HG02840 (cell line): ENCODE data around the gene MGLL.
"Not testable (repeated sequence)": the region's sequence is repeated elsewhere in the genome, so short reads cannot be mapped to it uniquely, and the experiment has no call there.

Source experiments
- ATAC-seq: cut with Tn5 transposase; IDR thresholded peaks from one replicate; pipeline ENCODE4 v1.9.1; 2021; ENCODE audit warnings: mild to moderate bottlenecking, moderate library complexity, moderate number of reproducible peaks; ENCODE audit not compliant: unreplicated experiment, low FRiP score

The MGLL gene

DNA sequence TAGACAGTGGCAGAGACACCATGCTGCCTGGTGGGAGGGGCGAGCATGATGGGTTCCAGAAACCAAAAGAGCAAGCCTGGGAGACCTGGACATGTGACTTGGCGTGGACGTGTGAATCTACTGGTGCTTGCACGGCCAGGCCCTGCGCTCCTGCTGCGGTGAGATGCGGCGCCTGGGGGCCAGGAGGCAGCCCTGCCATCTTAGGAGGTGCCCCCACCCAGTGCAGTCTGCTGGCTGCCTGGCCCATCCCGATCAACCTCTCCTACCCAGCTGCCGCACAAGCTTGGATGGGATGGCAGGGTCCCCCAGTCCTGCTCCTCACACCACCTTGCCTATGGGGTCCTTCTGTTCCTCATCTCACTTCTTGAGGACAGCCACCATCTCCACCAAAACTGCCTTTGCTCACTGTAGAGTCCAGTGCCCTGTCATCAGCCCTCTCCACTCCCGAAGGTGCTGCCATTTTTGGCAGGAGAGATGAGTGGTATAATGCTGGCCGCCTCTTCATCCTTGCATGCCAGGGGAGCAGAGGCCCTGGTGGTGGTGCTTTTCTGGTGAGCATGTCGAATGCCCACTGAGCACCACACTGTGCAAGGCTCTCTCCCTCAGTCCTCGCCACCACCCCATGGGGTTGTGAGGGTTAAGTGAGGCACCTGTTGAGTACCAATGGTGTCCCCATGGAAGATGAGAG is 152.6 kb downstream of the MGLL start:
- ATAC-seq: no peak

DNA sequence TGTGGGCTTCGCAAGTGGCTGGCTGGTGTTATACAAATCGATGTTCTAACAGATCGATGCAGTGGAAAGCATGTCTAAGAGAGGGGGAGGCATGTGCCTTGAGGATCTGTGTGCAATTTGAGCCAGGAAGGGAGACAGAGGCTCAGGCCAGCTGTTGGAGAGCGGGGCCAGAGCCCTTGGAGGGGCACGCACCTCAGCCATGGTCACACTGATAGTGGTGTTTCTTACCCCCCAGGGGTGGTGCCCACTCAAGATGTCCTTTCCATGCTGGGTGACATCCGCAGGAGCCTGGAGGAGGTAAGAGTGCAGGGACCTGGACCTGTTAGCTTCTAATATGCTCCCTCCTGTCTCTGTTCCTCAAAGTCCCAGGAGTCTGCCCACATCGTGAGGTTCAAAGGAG is 153.4 kb downstream of the MGLL start:
- no peak for ATAC-seq

DNA sequence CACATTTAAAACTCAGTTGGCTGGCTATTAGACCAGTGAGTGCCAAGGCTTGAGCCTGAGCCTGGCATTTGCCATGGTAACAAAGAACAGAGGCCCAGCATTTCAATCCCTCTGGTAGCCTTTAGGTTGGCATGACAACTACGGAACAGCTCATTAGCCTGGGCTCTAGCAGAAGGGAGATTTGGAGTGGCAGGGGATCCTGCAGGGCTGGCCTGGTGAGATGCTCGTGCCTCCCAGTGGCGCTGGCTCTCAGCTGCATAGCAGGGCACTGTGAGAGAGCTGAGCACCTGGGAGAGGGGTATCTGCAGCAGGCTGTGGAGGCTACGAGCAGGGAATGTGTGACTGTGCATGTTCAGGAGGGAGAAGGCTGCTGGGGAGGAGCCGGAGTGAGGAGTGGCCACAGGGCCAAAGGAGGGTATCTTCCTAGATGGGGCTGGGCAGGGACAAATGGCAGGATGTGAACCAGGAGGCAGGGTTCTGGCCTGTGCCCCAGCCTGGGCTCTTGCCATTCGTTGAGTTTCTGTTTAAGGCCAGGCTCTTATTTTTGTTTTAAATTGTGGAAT is 155.1 kb downstream of the MGLL start:
- ATAC-seq: no peak

DNA sequence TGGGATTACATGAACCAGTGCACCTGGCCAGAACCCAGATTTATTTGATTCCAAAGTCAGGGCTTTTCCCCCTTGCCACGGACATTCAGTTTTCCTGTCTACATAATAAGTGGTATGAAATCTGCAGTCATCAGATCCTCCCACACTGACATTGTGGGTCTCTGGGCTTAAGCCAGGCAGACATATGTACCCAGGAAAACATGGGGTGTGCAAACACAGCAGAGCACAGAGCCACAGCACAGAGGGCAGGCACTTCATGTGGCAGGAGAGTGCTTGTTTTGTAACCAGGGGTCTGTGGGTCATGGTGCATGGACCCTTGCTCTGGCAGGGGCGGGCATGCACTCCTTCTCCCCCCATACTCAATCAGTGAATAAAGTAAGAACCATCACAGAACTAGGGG is 155.6 kb downstream of the MGLL start:
- ATAC-seq: no peak

DNA sequence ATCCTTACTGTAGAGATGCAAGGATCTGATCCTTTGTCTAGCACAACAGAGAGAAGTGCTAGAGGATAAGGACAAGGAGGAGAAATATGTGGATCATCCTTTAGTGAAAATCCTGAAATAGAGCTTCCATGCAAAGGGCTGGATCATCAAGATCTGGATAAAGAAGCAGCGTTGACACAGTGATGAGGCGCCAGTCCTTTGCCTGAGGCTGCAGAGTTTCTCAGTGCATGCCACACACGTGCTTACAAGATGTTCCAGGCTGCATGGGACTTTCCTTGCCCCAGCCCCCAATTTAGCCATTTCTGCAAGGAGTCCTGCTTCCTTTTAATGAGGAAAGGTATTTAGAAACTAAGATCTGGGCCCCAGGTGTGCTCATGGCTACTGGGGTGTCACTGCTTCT is 156.7 kb downstream of the MGLL start:
- no peak for ATAC-seq

DNA sequence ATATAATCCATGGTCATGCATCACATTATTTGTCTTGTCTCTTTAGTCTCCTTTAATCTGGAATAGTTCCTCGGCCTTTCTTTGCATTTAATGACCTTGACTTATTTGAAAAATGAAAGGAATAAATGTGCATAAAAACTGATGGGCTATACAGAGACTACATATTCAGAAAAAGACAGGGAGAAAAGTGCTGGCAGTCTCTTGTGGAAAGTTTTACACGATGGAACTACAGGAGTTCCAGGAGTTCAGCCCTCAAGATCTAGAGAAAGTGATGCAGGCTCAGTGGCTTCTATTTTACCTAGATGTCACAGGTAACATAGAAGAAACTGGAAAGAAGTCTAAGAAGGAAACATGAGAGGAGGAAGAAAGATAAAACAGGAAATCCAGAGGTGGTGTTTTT is 157.2 kb downstream of the MGLL start:
- ATAC-seq: no peak

DNA sequence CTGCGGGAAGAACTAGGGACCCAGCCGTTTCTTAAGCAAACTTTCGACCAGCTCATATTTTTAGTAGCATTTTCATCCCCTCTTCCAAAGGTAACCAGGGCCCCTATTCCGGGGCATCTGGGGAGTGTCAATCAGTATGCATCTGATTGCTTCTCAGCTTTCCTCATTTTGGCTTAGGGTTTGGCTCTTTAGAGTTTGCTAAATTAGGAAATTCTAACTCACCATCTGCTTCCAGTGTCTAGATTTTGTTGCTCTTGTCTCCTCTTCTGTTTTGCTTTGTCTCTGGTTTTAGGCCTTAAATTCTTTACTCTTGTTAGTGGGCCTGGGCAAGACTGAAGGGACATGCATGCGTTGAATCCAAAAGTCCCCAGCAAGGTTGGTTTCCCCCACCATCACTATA is 159.2 kb downstream of the MGLL start:
- ATAC-seq: no peak

DNA sequence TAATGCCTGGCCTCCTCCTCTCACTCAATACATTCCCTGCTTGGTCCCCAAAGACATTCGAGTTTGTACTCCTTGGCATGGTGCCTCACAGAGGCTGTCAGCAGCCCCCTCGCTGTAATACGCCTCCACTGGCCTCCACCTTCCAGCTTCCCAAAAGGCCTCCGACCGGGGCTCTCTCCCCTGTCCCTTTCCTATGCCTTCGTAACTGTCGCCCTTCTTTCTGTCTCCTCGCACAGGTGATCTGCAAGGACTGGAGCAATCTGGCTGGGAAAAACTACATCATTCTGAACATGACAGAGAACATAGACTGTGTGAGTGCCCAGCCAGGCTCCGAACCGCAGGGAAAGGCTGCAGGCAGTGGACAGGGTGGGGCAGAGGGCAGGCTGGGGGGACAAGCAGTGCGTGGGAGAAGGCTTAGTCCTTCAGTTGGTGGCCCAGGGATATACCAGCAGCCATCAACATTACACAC is 160.3 kb downstream of the MGLL start:
- ATAC-seq: no peak

DNA sequence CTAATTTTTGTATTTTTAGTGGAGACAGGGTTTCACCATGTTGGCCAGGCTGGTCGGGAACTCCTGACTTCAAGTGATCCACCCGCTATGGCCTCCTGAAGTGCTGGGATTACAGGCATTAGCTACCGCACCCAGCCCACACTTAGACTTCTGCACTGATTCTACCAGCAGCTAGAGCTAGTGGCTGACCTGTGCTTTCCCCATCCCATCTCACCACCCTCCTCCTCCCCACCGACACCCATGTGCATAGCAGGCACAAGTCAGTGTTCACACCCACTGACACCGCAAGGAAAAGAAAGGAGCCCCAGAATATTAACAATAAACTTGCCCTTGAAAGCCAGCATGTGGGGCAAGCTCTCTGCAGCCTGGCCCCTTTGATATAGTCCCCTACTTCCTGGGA is 160.7 kb downstream of the MGLL start:
- ATAC-seq: no peak

DNA sequence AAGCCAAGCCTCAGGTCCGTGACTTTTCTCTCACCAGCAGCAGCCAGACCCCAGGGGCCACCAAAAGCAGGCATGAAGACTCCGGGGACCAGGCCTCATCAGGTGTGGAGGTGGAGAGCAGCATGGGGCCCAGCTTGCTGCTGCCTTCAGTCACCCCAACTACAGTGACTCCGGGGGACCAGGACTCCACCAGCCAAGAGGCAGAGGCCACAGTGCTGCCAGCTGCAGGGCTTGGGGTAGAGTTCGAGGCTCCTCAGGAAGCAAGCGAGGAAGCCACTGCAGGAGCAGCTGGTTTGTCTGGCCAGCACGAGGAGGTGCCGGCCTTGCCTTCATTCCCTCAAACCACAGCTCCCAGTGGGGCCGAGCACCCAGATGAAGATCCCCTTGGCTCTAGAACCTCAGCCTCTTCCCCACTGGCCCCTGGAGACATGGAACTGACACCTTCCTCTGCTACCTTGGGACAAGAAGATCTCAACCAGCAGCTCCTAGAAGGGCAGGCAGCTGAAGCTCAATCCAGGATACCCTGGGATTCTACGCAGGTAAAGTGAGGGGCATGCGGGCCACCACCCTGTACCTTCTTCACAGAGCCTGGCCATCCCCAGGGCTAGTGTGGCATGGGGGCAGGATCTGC is 161.6 kb downstream of the MGLL start:
- ATAC-seq: no peak

DNA sequence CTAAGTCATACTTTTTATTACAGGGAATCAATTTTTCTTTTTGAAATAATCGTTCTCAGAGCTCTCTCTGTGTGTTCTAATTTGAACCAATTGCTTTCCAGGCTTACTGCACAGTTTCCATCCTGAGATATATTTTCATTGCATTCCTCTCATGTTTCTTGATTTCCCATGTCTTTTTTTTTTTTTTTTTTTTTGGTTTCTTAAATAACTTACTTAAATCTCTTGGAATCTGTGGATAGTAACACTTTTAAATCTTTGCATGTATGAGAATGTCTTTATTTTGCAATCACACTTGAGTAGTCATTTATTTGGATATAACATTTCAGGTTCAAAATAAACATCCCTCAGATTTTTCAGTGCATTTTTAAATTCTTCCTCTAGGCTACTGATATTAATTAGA is 164.1 kb downstream of the MGLL start:
- ATAC-seq: no peak

DNA sequence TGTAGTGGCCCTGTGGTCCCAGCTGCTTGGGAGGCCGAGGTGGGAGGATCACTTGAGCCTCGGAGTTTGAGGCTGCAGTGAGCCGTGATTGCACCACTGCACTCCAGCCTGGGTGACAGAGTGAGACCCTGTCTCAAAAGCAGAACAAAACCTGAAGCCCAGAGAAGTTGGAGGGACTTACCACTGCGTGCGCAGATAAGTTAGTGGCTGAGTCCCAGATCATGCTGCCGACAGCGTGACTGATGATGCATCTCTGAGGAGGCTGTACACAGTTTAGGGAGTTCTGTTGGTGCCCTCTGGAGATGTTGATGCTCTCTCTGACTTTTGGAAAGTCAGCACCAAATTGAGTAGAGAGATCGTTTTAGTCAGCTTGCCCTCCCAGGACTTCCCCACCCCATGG is 165.4 kb downstream of the MGLL start:
- ATAC-seq: no peak

DNA sequence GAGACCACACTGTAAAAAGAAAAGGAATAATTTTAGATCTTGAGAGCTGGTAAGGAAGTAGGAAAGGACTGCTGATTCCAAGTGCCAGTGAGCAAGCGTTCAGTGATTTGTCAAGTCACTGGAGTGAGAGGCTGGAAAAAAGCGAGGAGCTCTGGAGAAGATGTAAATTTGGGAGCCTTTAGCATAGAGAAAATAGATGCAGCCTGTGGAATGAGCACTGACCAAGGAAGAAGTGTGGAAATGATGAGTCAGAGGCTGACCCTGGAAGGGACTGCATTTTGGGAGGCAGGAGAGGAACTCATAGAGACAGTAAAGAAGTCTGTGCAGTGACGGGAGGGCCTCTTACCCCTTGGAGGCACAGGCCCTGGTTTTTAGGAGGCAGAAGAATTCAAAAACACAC is 166.7 kb downstream of the MGLL start:
- ATAC-seq: no peak

DNA sequence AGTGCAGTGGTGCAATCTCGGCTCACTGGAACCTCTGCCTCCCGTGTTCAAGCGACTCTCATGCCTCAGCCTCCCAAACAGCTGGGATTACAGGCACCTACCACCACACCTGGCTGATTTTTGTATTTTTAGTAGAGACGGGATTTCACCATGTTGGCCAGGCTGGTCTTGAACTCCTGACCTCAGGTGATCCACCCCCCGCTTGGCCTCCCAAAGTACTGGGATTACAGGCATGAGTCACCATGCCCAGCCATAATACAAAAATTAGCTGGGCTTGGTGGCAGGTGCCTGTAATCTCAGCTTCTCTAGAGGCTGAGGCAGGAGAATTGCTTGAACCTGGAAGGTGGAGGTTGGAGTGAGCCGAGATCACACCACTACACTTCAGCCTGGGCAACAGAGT is 167.3 kb downstream of the MGLL start:
- not testable (repeated sequence) for ATAC-seq

DNA sequence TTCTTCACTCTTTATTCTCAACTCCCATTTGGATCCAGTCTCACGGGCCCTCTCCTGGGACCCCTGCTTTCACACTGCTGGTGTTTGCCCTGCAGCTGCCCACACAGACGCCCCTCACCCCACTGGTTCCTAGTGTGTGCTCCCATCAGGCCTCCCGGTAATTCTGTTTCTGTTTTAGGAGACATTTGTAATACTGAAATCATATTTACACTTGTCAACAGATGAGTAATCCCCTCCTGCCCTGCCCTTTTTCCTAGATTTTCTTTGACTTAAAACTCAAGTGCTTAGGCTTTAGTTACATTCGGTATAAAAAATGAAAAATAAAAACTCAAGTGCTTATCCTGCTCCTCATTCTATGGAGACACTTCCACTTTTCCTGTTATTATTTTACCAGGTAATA is 167.9 kb downstream of the MGLL start:
- ATAC-seq: no peak

DNA sequence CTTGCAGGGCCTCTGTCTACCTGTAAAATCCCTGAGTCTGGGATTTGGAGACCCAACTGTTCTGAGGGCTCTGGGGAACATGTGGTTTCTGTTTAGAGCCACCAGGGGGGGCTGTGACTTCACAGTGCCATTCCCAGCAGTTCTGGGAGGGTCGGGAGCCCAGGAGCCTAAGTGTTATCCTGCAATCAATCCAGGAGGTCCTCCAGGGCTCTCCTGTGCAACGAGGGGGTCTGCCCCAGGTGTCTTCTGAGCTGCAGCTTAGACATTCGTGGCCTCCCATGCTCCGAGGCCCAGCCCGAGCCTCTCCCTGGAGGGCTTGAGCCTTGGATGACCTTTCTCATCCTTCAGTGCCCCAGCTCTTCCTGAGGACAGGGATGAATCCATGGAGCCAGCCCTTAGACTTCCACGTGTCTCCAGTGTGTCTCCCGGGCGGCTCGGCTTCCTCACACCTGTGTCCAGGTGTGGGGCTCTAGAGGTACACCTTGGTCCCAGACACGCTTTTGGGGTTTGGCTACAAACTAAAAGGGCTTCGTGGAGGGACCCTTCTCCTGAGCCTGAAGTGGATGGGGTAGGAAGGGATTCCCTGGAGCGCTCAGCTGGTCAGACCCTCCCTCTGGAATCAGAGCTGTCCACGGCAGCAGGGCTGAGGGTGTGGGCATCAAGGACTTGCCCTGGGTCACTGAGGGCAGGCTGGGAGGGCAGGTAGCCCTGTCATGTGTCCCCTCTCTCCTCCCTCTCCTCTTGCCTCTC is 169.9 kb downstream of the MGLL start:
- ATAC-seq: no peak

DNA sequence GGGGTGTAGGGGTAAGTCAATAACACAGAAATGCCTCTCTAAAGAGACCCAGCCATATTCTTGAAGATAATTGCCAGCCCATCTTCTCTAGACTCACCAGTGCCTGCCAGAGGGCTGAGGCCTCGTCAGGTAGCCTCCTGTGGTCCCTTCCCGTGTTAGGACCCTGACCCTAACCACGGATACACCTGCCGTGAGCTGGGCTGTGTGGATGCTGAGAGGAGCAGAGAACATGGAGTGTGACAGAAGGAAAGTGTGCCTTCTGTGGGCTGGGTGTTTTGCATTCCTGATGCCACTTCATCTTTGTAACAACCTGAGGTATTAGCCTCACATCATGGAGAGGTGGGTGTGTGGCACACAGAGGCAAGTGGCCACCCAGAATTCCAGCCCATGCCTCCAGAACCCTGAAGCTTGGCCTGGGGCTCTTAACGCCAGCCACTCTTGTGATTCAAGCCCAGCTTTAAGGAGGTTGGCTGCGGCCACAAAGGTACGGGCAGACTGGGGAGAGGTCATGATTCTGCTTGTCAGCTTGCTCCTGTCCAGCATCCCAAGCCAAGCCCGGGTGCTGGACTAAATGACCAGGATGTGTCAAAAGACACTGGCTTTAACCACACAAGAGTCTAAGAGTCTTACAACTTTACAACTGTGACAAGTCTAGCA is 170.7 kb downstream of the MGLL start:
- ATAC-seq: no peak

DNA sequence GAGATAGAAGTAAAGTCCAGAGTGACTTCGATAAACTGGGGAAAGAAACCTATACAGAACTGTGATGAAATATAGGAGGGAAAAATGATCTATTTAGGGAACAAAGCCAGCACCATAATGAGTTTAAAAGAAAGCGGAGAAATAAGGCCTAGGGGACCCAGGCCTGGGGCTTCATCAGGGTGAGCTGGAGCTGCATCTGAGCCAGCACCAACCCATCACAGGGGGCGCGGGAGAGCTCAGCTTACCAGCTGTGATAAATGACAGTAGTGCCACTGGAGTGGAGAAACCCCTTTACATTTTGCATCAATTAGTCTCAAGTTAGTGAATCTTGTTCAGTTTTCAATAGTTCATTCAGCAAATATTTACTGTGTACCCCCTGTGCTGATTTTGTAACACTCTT is 172.1 kb downstream of the MGLL start:
- ATAC-seq: no peak

DNA sequence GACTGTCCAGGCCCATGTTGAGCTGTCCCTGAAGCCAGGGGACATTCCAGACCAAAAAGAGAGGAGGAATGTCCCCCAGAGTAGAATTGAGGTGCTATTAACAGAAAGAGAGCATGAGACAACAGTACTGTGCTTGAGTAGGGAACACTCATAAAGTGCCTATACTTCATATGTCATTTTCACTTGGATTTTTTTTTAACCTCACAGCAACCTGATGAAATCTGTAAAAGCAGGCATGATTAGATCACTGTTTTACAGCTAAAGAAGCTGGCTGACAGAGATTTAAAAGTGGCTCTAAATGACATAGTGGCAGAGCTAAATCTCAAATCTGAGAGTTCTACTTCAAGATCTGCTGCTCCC is 174.5 kb downstream of the MGLL start:
- ATAC-seq: no peak

DNA sequence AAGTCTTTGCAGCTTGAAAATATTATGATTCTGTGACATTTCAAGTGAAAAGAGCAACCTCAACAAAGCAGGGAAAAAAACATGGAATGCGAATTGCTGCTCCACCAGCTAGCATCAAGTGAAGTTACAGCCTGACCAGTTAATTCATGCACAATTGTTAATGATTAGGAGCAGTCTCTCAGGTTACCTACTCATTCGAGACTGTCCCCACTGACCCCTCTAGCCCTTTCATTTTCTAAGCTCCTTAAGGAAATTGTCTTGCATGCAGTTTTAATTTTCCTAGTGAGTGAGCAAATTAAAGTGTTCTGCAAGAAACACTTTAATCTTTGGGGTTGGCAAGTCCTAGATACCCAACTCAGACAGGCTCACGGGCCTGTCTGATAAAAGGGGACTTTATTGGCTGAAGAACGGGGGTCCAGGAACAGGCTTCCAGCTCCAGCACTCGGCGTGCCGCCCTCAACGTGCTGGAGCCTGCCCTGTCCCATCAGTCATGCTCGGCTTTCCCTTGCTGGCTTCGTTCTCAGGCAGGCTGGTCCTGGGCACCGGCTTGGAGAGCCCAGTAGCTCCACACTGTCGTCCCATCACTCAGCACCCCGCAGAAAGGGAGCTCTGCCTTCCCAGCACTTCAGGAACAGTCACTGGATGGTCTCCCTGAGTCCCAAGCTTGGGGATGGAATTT is 175.0 kb downstream of the MGLL start:
- ATAC-seq: no peak
